HCT116 (cell line): ENCODE results near the gene ATXN2. TPM values are rescaled to one million over a fixed set of nuclear protein-coding genes. Genes with fewer than 3 reads are reported as not detected.

ENCODE experiments used
- ATAC-seq: fragments of 200-7000 bp; cut with Tn5 transposase; 2 replicates; pipeline ENCODE4 v1.9.1; 2020; ENCODE audit warnings: mild to moderate bottlenecking, moderate library complexity
- BruUV-seq: library from RNA; stranded (reverse); fragments of 400-500 nt; replicated peaks from 2 replicates; lab custom pipeline; 2021; lab: Mats Ljungman, UMichigan
- CTCF ChIA-PET: fragments of 300-600 bp; sonication (Branson Sonifier 250); formaldehyde crosslinking; loops from one replicate; lab custom pipeline; 2021; ENCODE audit warnings: antibody characterized with exemption; lab: Charles Lee
- POLR2A ChIA-PET: fragments of 300-600, 350-600 bp; sonication (Branson Sonifier 250); formaldehyde crosslinking; loops from one replicate; lab custom pipeline; 2021; ENCODE audit warnings: antibody characterized with exemption; lab: Charles Lee
- RAD21 ChIA-PET, 2 experiments: fragments of 300-600 bp; sonication (Branson Sonifier 250); formaldehyde crosslinking; loops; one replicate each; lab custom pipeline; 2023; ENCODE audit warnings: low total read pairs in 2 of 2; ENCODE audit not compliant: uncharacterized antibody in 2 of 2, unreplicated experiment in 2 of 2, low non-redundant PET in 1 of 2; lab: Charles Lee
- DNase-seq: peaks from one replicate; pipeline ENCODE4 v3.0.0-alpha.2; 2010; ENCODE audit warnings: low read depth, low spot score
- H2AFZ ChIP-seq: fragments of 200-600 bp; shearing (Covaris generic), sonication (generic); 2 replicates; pipeline ENCODE4 v1.6.1; 2017; ENCODE audit warnings: low read depth, mixed run types, mixed read lengths, antibody characterized with exemption, low read length; ENCODE audit not compliant: poor library complexity, severe bottlenecking
- H3K27ac ChIP-seq: 2 replicates; pipeline ENCODE4 v1.5.1; 2012; ENCODE audit warnings: low read depth, low read length
- H3K27me3 ChIP-seq: fragments of 200-600 bp; sonication (generic); 2 replicates; pipeline ENCODE4 v1.6.1; 2016; ENCODE audit warnings: mixed run types, low read length, mixed read lengths; ENCODE audit not compliant: insufficient read depth
- H3K36me3 ChIP-seq, 2 experiments: fragments of 200-500 bp in 1 of 2; fragments of 200-600 bp in 1 of 2; sonication (Bioruptor generic) in 1 of 2; sonication (generic) in 1 of 2; 2 replicates each; pipeline versions ENCODE4 v1.5.1 to v1.6.1; 2014 to 2016; ENCODE audit warnings: low read length in 2 of 2, inconsistent platforms in 1 of 2, mixed read lengths in 1 of 2, mixed run types in 1 of 2; ENCODE audit not compliant: insufficient read depth in 2 of 2, control insufficient read depth in 1 of 2
- H3K4me1 ChIP-seq, 2 experiments: fragments of 200-600 bp in 1 of 2; sonication (generic) in 1 of 2; 2 replicates each; pipeline versions ENCODE4 v1.5.1 to v1.6.1; 2012 to 2017; ENCODE audit warnings: low read length in 2 of 2, inconsistent platforms in 1 of 2, mild to moderate bottlenecking in 1 of 2, mixed read lengths in 1 of 2, mixed run types in 1 of 2, moderate library complexity in 1 of 2; ENCODE audit not compliant: insufficient read depth in 2 of 2, control insufficient read depth in 1 of 2
- H3K4me2 ChIP-seq: fragments of 200-600 bp; sonication (generic); 2 replicates; pipeline ENCODE4 v1.6.1; 2017; ENCODE audit warnings: mixed run types, low read length, mixed read lengths
- H3K4me3 ChIP-seq, 2 experiments: fragments of 200-600 bp in 1 of 2; sonication (generic) in 1 of 2; replicated peaks in 1 of 2; 2 replicates each; pipeline ENCODE4 v1.5.1; 2011 to 2016; ENCODE audit warnings: low read length in 2 of 2, control low read depth in 1 of 2, low read depth in 1 of 2, mild to moderate bottlenecking in 1 of 2, mixed read lengths in 1 of 2, mixed run types in 1 of 2
- H3K79me2 ChIP-seq: fragments of 200-600 bp; sonication (generic); 2 replicates; pipeline ENCODE4 v1.6.1; 2017; ENCODE audit warnings: mild to moderate bottlenecking, mixed run types, low read length, moderate library complexity, mixed read lengths; ENCODE audit not compliant: insufficient read depth
- H3K9ac ChIP-seq: fragments of 200-600 bp; sonication (generic); 2 replicates; pipeline ENCODE4 v1.6.1; 2016; ENCODE audit warnings: low read length, mixed read lengths
- H3K9me2 ChIP-seq: fragments of 200-600 bp; sonication (generic), shearing (Covaris generic); 2 replicates; pipeline ENCODE4 v1.6.1; 2017; ENCODE audit warnings: mixed run types, mild to moderate bottlenecking, moderate library complexity; ENCODE audit not compliant: insufficient read depth
- H3K9me3 ChIP-seq, 2 experiments: fragments of 200-500 bp in 1 of 2; fragments of 200-600 bp in 1 of 2; sonication (Bioruptor generic) in 1 of 2; sonication (generic) in 1 of 2; 2 replicates each; pipeline ENCODE4 v1.6.1; 2014 to 2017; ENCODE audit warnings: low read length in 2 of 2, mixed read lengths in 2 of 2, inconsistent platforms in 1 of 2, low read depth in 1 of 2, mild to moderate bottlenecking in 1 of 2, mixed run types in 1 of 2, moderate library complexity in 1 of 2; ENCODE audit not compliant: control insufficient read depth in 1 of 2, insufficient read depth in 1 of 2
- H4K20me1 ChIP-seq: fragments of 200-600 bp; sonication (generic), shearing (Covaris generic); 2 replicates; pipeline ENCODE4 v1.6.1; 2017; ENCODE audit warnings: mixed run types, mild to moderate bottlenecking, moderate library complexity; ENCODE audit not compliant: insufficient read depth
- CEBPB ChIP-seq: IDR thresholded peaks from 2 replicates; pipeline ENCODE4 v1.6.1; 2012; ENCODE audit warnings: low read depth
- EZH2 ChIP-seq: fragments of 200-600 bp; sonication (generic); IDR thresholded peaks from 2 replicates; pipeline ENCODE4 v1.6.1; 2017; ENCODE audit warnings: antibody characterized with exemption, mixed run types
- EZH2phosphoT487 ChIP-seq: fragments of 200-600 bp; IDR thresholded peaks from 2 replicates; pipeline ENCODE4 v1.6.1; 2018; ENCODE audit warnings: antibody characterized with exemption, borderline replicate concordance
- FOSL1 ChIP-seq: IDR thresholded peaks from 2 replicates; pipeline ENCODE4 v1.6.1; 2012; ENCODE audit warnings: low read depth
- POLR2AphosphoS5 ChIP-seq: IDR thresholded peaks from 2 replicates; pipeline ENCODE4 v1.6.1; 2011; ENCODE audit warnings: mild to moderate bottlenecking, low read depth, low read length, moderate library complexity
- RAD21 ChIP-seq: IDR thresholded peaks from 2 replicates; pipeline ENCODE4 v1.6.1; 2012; ENCODE audit warnings: low read depth, mild to moderate bottlenecking
- SRF ChIP-seq: IDR thresholded peaks from 2 replicates; pipeline ENCODE4 v1.6.1; 2012; ENCODE audit warnings: low read depth
- intact Hi-C: fragments of 100-400 bp; cut with micrococcal nuclease; formaldehyde crosslinking; loops from 2 replicates; pipeline ENCODE4 v1.10.0; 2022
- total RNA-seq: library from RNA; stranded (reverse); gene quantifications from one replicate; pipeline ENCODE4 v1.2.1, GENCODE V29; 2021; ENCODE audit not compliant: unreplicated experiment
- TF ChIP-seq, protein P1 (sequence below), 3 experiments: fragments of 200-600 bp in 1 of 3; sonication (generic) in 1 of 3; IDR thresholded peaks in 2 of 3; conservative IDR thresholded peaks in 1 of 3; 2 replicates each; pipeline ENCODE4 v1.5.1; 2012 to 2017; ENCODE audit warnings: low read depth in 2 of 3, low read length in 2 of 3, antibody characterized with exemption in 1 of 3, borderline replicate concordance in 1 of 3, control low read depth in 1 of 3, mild to moderate bottlenecking in 1 of 3, mixed read lengths in 1 of 3, mixed run types in 1 of 3, moderate library complexity in 1 of 3; ENCODE audit not compliant: insufficient read depth in 1 of 3

ATXN2 gene
- total RNA-seq, 1 experiment from 2014 or later: 72.7 TPM

DNA sequence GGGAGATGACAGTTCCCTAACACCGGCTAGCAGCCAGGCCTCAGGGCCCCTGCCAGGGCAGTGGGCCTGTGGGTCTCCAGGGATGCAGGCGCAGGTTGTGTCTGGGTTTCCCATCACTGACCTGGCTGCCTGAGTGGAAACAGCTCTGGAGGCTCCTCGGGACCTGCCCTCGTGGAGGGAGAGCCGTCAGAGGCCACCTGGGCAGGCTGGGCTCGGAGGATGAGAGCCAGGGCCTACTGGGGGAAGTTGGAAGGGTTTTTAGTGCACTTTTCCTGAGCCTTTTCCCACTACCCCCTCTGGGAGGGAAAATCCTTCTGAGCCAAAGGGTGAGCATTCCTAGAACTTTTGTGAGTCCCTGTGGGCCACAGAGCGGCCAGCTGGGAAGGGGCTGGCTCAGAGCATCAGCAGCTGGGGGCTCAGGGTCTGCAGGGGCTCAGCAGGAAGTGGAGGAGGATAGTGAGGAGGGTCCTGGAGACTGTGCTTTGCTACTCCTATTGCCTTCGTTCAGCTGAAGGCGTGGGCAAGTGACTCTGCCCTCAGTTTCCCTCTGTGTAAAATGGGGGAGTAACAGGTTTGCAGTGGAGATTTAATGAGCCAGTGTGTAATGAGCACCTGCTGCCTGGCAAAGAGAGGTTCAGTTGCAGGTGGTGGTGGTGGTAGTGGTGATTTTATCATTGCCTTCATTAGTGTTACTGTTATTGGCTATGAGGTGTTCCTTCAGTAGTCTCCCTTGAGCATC is 191.6 kb downstream of the ATXN2 start:
- DNase-seq (no peak), ATAC-seq (no peak)
- intact Hi-C loops: no loop called here
- no peaks in the 10 kb centered on the region for H4K20me1 ChIP-seq
- H3K9ac ChIP-seq: no peak overlapping the region
- POLR2A ChIA-PET: no interaction called here
- no peaks in the 10 kb centered on the region for H3K27me3 ChIP-seq
- peak overlapping the region; percentile 84 to 91 for H3K4me3 ChIP-seq
- H3K4me2 ChIP-seq: peak overlapping the region; percentile 99
- RAD21 ChIA-PET: no interaction called here
- H2AFZ ChIP-seq: no peak overlapping the region
- H3K9me3 ChIP-seq: no peaks in the 10 kb centered on the region
- CTCF ChIA-PET: no interaction called here
- no peaks in the 10 kb centered on the region for H3K9me2 ChIP-seq
- TF ChIP-seq POLR2AphosphoS5 (no peak), SRF (no peak), EZH2phosphoT487 (no peak), FOSL1 (no peak), CEBPB (no peak), RAD21 (no peak), EZH2 (no peak)
- TF ChIP-seq, protein P1, sequence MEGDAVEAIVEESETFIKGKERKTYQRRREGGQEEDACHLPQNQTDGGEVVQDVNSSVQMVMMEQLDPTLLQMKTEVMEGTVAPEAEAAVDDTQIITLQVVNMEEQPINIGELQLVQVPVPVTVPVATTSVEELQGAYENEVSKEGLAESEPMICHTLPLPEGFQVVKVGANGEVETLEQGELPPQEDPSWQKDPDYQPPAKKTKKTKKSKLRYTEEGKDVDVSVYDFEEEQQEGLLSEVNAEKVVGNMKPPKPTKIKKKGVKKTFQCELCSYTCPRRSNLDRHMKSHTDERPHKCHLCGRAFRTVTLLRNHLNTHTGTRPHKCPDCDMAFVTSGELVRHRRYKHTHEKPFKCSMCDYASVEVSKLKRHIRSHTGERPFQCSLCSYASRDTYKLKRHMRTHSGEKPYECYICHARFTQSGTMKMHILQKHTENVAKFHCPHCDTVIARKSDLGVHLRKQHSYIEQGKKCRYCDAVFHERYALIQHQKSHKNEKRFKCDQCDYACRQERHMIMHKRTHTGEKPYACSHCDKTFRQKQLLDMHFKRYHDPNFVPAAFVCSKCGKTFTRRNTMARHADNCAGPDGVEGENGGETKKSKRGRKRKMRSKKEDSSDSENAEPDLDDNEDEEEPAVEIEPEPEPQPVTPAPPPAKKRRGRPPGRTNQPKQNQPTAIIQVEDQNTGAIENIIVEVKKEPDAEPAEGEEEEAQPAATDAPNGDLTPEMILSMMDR (IDR thresholded peaks at IDR 0.05 in 2 of 3, conservative IDR thresholded peaks at IDR 0.05 in 1 of 3; ENCODE audit: borderline replicate concordance in 1 of 3, insufficient read depth in 1 of 3, low read depth in 2 of 3, low read length in 2 of 3): no peak
- no peaks in the 10 kb centered on the region for H3K36me3 ChIP-seq
- BruUV-seq: no TSS peak
- H3K79me2 ChIP-seq: peaks cover 40% of the 10 kb centered on the region
- peak overlapping the region; percentile 3; the same call in 1 of the 2 replicates for H3K27ac ChIP-seq
- H3K4me1 ChIP-seq: peaks cover 29 to 68% of the 10 kb centered on the region in 2 experiments
